Measurements from ENCODE around the gene PLCXD1.
"Not testable (repeated sequence)": the region's sequence is repeated elsewhere in the genome, so short reads cannot be mapped to it uniquely, and the experiment has no call there.

PLCXD1 gene

GRCh38 chrX:349702-350101, 68.5 kb downstream of the PLCXD1 start:
- ChIA-PET POLR2A (no interaction called here), CTCF (no interaction called here)
- DNase-seq (ENCODE audit: low read depth, low spot score) = no peak
- H3K4me3 ChIP-seq (ENCODE audit: low read depth, low read length) = no peak overlapping the region
- TF ChIP-seq CTCF (IDR thresholded peaks at IDR 0.05; ENCODE audit: insufficient read depth, low read length, missing control alignments) = no peak

GRCh38 chrX:350148-350533, 69.0 kb downstream of the PLCXD1 start:
- no peak overlapping the region for H3K4me3 ChIP-seq (ENCODE audit: low read depth, low read length)
- ChIA-PET CTCF (no interaction called here), POLR2A (no interaction called here)
- TF ChIP-seq CTCF (IDR thresholded peaks at IDR 0.05; ENCODE audit: insufficient read depth, low read length, missing control alignments) = no peak
- no peak for DNase-seq (ENCODE audit: low read depth, low spot score)

GRCh38 chrX:350534-351323, 69.5 kb downstream of the PLCXD1 start:
- ChIA-PET CTCF (no interaction called here), POLR2A (no interaction called here)
- DNase-seq (ENCODE audit: low read depth, low spot score) = no peak
- no peak overlapping the region for H3K4me3 ChIP-seq (ENCODE audit: low read depth, low read length)
- TF ChIP-seq CTCF (IDR thresholded peaks at IDR 0.05; ENCODE audit: insufficient read depth, low read length, missing control alignments) = no peak

GRCh38 chrX:351324-351641, 70.1 kb downstream of the PLCXD1 start:
- H3K4me3 ChIP-seq (ENCODE audit: low read depth, low read length); POLR2A ChIA-PET; DNase-seq (ENCODE audit: low read depth, low spot score); CTCF ChIA-PET: not testable (repeated sequence)

GRCh38 chrX:351736-352135, 70.6 kb downstream of the PLCXD1 start:
- ChIA-PET CTCF (no interaction called here), POLR2A (no interaction called here)

GRCh38 chrX:352181-352580, 71.0 kb downstream of the PLCXD1 start:
- TF ChIP-seq CTCF (IDR thresholded peaks at IDR 0.05; ENCODE audit: insufficient read depth, low read length, missing control alignments) = no peak
- ChIA-PET CTCF (no interaction called here), POLR2A (no interaction called here)
- DNase-seq (ENCODE audit: low read depth, low spot score) = no peak
- H3K4me3 ChIP-seq (ENCODE audit: low read depth, low read length) = no peak overlapping the region

More at GRCh38 chrX:351736-352135, 70.6 kb downstream of the PLCXD1 start:
- no peak for DNase-seq (ENCODE audit: low read depth, low spot score)
- no peak overlapping the region for H3K4me3 ChIP-seq (ENCODE audit: low read depth, low read length)
- no peak for TF ChIP-seq CTCF (IDR thresholded peaks at IDR 0.05; ENCODE audit: insufficient read depth, low read length, missing control alignments)

- DNase-seq (ENCODE audit: low read depth, low spot score) = no peak
- POLR2A ChIA-PET = no interaction called here
- no peak overlapping the region for H3K4me3 ChIP-seq (ENCODE audit: low read depth, low read length)
- TF ChIP-seq CTCF (IDR thresholded peaks at IDR 0.05; ENCODE audit: insufficient read depth, low read length, missing control alignments) = no peak
- CTCF ChIA-PET = no interaction called here
These were observed 71.6 kb downstream of the PLCXD1 start for GRCh38 chrX:352582-353314.
